C4-2B (cell line): ENCODE measurements around the gene MAP3K7.

Source experiments
- H3K27ac ChIP-seq: fragments of 450-650 bp; 2 replicates; pipeline ENCODE4 v1.5.1; 2017
- ZFX ChIP-seq: fragments of 450-650 bp; IDR thresholded peaks from 2 replicates; pipeline ENCODE4 v1.6.1; 2017
- TF ChIP-seq, protein P1 (sequence below): fragments of 450-650 bp; conservative IDR thresholded peaks from 2 replicates; pipeline ENCODE4 v1.5.1; 2017; ENCODE audit warnings: mild to moderate bottlenecking

Gene MAP3K7

DNA sequence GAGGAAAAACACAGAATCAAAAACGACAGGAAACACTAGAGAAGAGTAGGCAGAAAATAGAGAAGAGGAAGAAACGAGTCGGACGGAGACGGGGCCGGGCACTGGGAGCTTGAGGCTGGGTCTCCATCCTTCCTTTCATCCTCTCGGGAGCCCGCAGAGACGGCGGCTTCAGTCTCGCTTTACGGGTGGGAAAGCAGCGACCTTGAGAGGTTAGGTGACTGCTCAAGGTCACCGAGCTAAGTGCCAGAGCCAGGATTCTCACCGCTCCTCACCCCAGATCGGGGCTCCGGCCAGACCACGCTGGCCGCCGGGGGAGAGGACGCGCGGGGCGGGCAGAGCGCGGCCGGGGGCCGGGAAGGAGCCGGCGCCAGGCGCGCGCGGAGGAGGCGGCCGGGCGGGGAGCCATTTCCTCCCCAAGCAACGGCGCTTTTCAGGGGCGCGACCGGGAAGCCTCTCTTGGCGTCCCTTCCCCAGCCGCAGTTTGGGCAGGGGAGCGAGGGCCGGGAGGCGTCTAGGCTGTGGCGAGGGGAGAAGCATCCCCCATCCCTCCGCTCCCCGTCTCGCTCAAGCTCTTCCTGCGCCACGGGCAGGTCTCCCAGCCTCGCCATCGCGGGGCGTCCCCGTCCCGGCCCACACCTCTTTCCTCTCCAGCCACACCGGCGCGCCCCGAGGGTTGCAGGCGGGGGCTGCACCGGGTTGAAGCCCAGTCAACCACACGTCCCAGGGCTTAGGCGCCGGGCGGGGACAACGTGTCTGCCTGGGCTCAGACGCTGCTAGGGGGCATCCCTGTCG, 24.1 kb upstream of the MAP3K7 start:
- no peak for TF ChIP-seq ZFX
- TF ChIP-seq, protein P1, sequence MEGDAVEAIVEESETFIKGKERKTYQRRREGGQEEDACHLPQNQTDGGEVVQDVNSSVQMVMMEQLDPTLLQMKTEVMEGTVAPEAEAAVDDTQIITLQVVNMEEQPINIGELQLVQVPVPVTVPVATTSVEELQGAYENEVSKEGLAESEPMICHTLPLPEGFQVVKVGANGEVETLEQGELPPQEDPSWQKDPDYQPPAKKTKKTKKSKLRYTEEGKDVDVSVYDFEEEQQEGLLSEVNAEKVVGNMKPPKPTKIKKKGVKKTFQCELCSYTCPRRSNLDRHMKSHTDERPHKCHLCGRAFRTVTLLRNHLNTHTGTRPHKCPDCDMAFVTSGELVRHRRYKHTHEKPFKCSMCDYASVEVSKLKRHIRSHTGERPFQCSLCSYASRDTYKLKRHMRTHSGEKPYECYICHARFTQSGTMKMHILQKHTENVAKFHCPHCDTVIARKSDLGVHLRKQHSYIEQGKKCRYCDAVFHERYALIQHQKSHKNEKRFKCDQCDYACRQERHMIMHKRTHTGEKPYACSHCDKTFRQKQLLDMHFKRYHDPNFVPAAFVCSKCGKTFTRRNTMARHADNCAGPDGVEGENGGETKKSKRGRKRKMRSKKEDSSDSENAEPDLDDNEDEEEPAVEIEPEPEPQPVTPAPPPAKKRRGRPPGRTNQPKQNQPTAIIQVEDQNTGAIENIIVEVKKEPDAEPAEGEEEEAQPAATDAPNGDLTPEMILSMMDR, result no peak

DNA sequence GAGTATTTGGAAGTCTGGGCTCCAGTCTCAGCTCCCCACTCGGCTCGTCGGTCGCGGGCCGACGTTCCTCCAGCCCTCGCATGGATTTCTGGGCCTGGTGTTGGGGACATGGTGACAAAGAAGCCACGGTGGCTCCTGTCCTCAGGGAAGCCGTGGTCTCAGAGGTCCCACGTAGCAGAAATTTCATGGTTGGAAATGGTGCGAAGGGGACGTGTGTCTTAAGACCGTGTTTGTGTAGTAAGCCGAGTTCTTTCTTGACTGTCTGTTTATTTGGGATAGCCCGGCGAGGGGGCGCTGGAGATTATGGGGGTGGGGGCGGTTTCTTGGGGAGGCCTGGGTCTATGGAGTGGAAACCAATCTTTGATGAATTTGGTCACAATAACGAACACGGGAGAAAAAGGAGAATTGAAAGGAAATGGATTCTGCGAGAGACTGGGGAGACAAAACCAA, 23.5 kb upstream of the MAP3K7 start:
- H3K27ac ChIP-seq, result no peak overlapping the region
- TF ChIP-seq, protein P1, result no peak
- TF ChIP-seq ZFX, result no peak

More for the DNA sequence above, 24.1 kb upstream of the MAP3K7 start:
- H3K27ac ChIP-seq, result no peak overlapping the region

GRCh38 chr6:90605749-90606340, 19.0 kb upstream of the MAP3K7 start:
- no peak for TF ChIP-seq ZFX
- TF ChIP-seq, protein P1, result no peak
- no peak overlapping the region for H3K27ac ChIP-seq

DNA sequence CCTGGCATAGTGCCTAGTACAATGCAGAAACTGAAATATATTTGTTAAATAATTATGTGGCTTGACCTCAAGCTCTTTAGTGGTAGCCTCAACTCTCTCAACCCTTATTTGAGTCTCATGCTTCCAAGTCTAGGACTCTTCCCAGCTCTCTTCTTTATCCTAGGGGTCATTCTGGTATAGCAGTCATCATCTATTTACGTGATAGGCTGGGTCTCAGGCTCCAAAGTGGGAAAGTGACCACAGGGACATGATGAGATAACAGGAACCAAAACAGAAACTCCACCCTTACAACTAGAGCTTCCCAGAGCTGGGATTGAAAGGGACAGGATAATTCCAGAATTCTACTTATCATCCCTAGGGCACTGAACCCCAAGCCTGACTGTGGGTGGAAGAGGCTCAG, 17.7 kb upstream of the MAP3K7 start:
- no peak overlapping the region for H3K27ac ChIP-seq
- TF ChIP-seq, protein P1, result no peak
- TF ChIP-seq ZFX, result no peak

DNA sequence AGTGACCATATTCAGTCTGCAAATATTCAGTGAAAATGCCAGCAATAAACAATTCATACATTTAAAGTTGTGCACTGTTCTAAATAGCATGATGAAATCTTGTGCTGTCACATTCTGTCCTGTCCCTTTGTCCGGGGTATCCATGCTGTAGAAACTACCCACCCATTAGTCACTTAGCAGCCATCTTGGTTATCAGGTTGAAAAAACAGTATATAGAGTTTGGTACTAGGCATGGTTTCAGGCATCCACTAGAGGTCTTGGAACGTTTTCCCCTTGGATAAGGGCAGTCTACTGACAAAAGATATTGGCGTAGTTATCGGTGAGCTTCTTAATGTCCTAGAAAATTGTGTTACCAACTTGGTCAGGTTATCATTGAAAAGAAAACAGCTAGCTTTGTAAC, 12.3 kb upstream of the MAP3K7 start:
- TF ChIP-seq ZFX, result no peak
- TF ChIP-seq, protein P1, result no peak
- H3K27ac ChIP-seq, result no peak overlapping the region

- no peak overlapping the region for H3K27ac ChIP-seq
- TF ChIP-seq, protein P1, result no peak
- no peak for TF ChIP-seq ZFX
Observed at GRCh38 chr6:90598192-90598951, 11.5 kb upstream of the MAP3K7 start.
